H1 (cell line): ENCODE results near the gene SLC25A30. TPM values are rescaled to one million over a fixed set of nuclear protein-coding genes. Genes with fewer than 3 reads are reported as not detected.

Source experiments
- CTCF ChIA-PET: fragments of 300-600 bp; sonication (Branson Sonifier 250); formaldehyde crosslinking; loops from one replicate; lab custom pipeline; 2021; ENCODE audit not compliant: partially characterized antibody; lab: Charles Lee
- POLR2A ChIA-PET: fragments of 300-600 bp; sonication (Branson Sonifier 250); formaldehyde crosslinking; loops from one replicate; lab custom pipeline; 2021; ENCODE audit warnings: inconsistent platforms; ENCODE audit not compliant: partially characterized antibody; lab: Charles Lee
- DNase-seq, 2 experiments: peaks; one replicate each; pipeline versions ENCODE4 v3.0.0 to v3.0.0-alpha.2; 2010 to 2022; ENCODE audit warnings: low spot score in 2 of 2, low read depth in 1 of 2, mixed read lengths in 1 of 2
- FAIRE-seq: peaks from 2 replicates; lab custom pipeline; 2011; peaks lifted over from hg19 to GRCh38; lab: Jason Lieb, UNC
- H2AFZ ChIP-seq: 2 replicates; pipeline ENCODE4 v1.8.1; 2012; ENCODE audit warnings: low read length, inconsistent platforms
- H2AK5ac ChIP-seq: 2 replicates; pipeline ENCODE4 v1.6.1; 2013; ENCODE audit warnings: low read depth, low read length
- H2BK120ac ChIP-seq: replicated peaks from 2 replicates; pipeline ENCODE3; 2013; ENCODE audit warnings: low read depth, low read length, inconsistent platforms
- H2BK12ac ChIP-seq: 2 replicates; pipeline ENCODE4 v1.6.1; 2013; ENCODE audit warnings: low read depth, low read length
- H2BK15ac ChIP-seq: 2 replicates; pipeline ENCODE4 v1.6.1; 2013; ENCODE audit warnings: low read length
- H2BK20ac ChIP-seq: 2 replicates; pipeline ENCODE4 v1.6.1; 2013; ENCODE audit warnings: low read length
- H2BK5ac ChIP-seq: 2 replicates; pipeline ENCODE4 v1.6.1; 2013; ENCODE audit warnings: low read depth, low read length
- H3K14ac ChIP-seq: 2 replicates; pipeline ENCODE4 v1.6.1; 2013; ENCODE audit warnings: inconsistent platforms; ENCODE audit not compliant: insufficient read length
- H3K18ac ChIP-seq: 2 replicates; pipeline ENCODE4 v1.6.1; 2013; ENCODE audit warnings: low read length; ENCODE audit errors: extremely low read depth
- H3K23ac ChIP-seq: 2 replicates; pipeline ENCODE4 v1.6.1; 2013; ENCODE audit warnings: inconsistent platforms; ENCODE audit not compliant: insufficient read length
- H3K23me2 ChIP-seq: 2 replicates; pipeline ENCODE4 v1.6.1; 2013; ENCODE audit warnings: low read depth, low read length
- H3K27ac ChIP-seq: 2 replicates; pipeline ENCODE4 v1.6.1; 2011; ENCODE audit warnings: low read depth, low read length, inconsistent platforms
- H3K27me3 ChIP-seq, 4 experiments: replicated peaks in 1 of 4; 1 replicate in 1 of 4; 2 replicates in 3 of 4; pipeline versions ENCODE4 v1.6.1 to v1.8.1; 2011 to 2013; ENCODE audit warnings: low read length in 3 of 4, mild to moderate bottlenecking in 3 of 4, inconsistent platforms in 2 of 4, mixed read lengths in 2 of 4, moderate library complexity in 1 of 4; ENCODE audit not compliant: control insufficient read depth in 3 of 4, insufficient read depth in 3 of 4; ENCODE audit errors: extremely low read depth in 1 of 4
- H3K36me3 ChIP-seq, 4 experiments: 2 replicates each; pipeline versions ENCODE4 v1.6.1 to v1.8.1; 2011 to 2013; ENCODE audit warnings: mild to moderate bottlenecking in 4 of 4, low read length in 3 of 4, moderate library complexity in 2 of 4, control low read depth in 1 of 4, inconsistent platforms in 1 of 4; ENCODE audit not compliant: insufficient read depth in 4 of 4, control insufficient read depth in 2 of 4
- H3K4ac ChIP-seq: replicated peaks from 2 replicates; pipeline ENCODE3; 2013; ENCODE audit warnings: low read length, low read depth, mixed read lengths, inconsistent platforms; ENCODE audit not compliant: insufficient read length
- H3K4me1 ChIP-seq, 4 experiments: replicated peaks in 1 of 4; 1 replicate in 1 of 4; 2 replicates in 3 of 4; pipeline versions ENCODE4 v1.6.1 to v1.8.1; 2011 to 2013; ENCODE audit warnings: low read length in 3 of 4, inconsistent platforms in 2 of 4, mixed read lengths in 1 of 4; ENCODE audit not compliant: insufficient read depth in 4 of 4, control insufficient read depth in 3 of 4
- H3K4me2 ChIP-seq, 2 experiments: 2 replicates each; pipeline versions ENCODE4 v1.6.1 to v1.8.1; 2011 to 2013; ENCODE audit warnings: low read depth in 2 of 2, low read length in 2 of 2, control low read depth in 1 of 2, inconsistent platforms in 1 of 2, mild to moderate bottlenecking in 1 of 2; ENCODE audit not compliant: insufficient read depth in 1 of 2
- H3K4me3 ChIP-seq, 4 experiments: fragments of 200-600, 300-600 bp in 1 of 4; sonication (generic), shearing (Covaris generic), sonication (Bioruptor Twin) in 1 of 4; 2 replicates each; pipeline versions ENCODE4 v1.5.1 to v1.8.1; 2011 to 2016; ENCODE audit warnings: low read length in 4 of 4, low read depth in 3 of 4, control low read depth in 2 of 4, inconsistent platforms in 2 of 4, mild to moderate bottlenecking in 2 of 4, mixed read lengths in 1 of 4, moderate library complexity in 1 of 4; ENCODE audit not compliant: insufficient read depth in 2 of 4; ENCODE audit errors: extremely low read depth in 1 of 4
- H3K56ac ChIP-seq: replicated peaks from 2 replicates; pipeline ENCODE3; 2013; ENCODE audit warnings: low read depth, mild to moderate bottlenecking, mixed read lengths, low read length, inconsistent platforms; ENCODE audit not compliant: insufficient read length
- H3K79me1 ChIP-seq: 2 replicates; pipeline ENCODE4 v1.6.1; 2013; ENCODE audit warnings: low read depth, low read length, control low read depth
- H3K79me2 ChIP-seq, 2 experiments: 2 replicates each; pipeline versions ENCODE4 v1.6.1 to v1.8.1; 2012 to 2013; ENCODE audit warnings: low read length in 2 of 2, mild to moderate bottlenecking in 2 of 2, inconsistent platforms in 1 of 2; ENCODE audit not compliant: insufficient read depth in 2 of 2, control insufficient read depth in 1 of 2
- H3K9ac ChIP-seq, 4 experiments: replicated peaks in 1 of 4; 1 replicate in 1 of 4; 2 replicates in 3 of 4; pipeline versions ENCODE4 v1.6.1 to v1.8.1; 2011 to 2013; ENCODE audit warnings: low read depth in 3 of 4, low read length in 3 of 4, control low read depth in 2 of 4, mild to moderate bottlenecking in 2 of 4, moderate library complexity in 2 of 4, inconsistent platforms in 1 of 4; ENCODE audit errors: extremely low read depth in 1 of 4
- H3K9me3 ChIP-seq, 2 experiments: 2 replicates each; pipeline versions ENCODE4 v1.6.1 to v1.8.1; 2012 to 2013; ENCODE audit warnings: mild to moderate bottlenecking in 2 of 2, moderate library complexity in 2 of 2, control low read depth in 1 of 2, inconsistent platforms in 1 of 2, low read depth in 1 of 2, low read length in 1 of 2, mixed read lengths in 1 of 2; ENCODE audit not compliant: insufficient read depth in 2 of 2
- H4K20me1 ChIP-seq, 2 experiments: replicated peaks in 1 of 2; 2 replicates each; pipeline versions ENCODE3 to v1.8.1; 2011 to 2013; ENCODE audit warnings: inconsistent platforms in 2 of 2, low read length in 2 of 2, mild to moderate bottlenecking in 1 of 2; ENCODE audit not compliant: insufficient read depth in 2 of 2, control insufficient read depth in 1 of 2
- H4K5ac ChIP-seq: 2 replicates; pipeline ENCODE4 v1.6.1; 2013; ENCODE audit warnings: low read length, low read depth, mixed read lengths, inconsistent platforms; ENCODE audit not compliant: insufficient read length
- H4K8ac ChIP-seq: 2 replicates; pipeline ENCODE4 v1.8.0; 2013; ENCODE audit warnings: mild to moderate bottlenecking, moderate library complexity, low read length, inconsistent platforms; ENCODE audit not compliant: insufficient read depth; ENCODE audit errors: extremely low read depth
- H4K91ac ChIP-seq: replicated peaks from 2 replicates; pipeline ENCODE3; 2013; ENCODE audit warnings: low read length, mixed read lengths, inconsistent platforms; ENCODE audit not compliant: insufficient read length
- ATF3 ChIP-seq: IDR thresholded peaks from 2 replicates; pipeline ENCODE4 v1.6.1; 2011; ENCODE audit warnings: low read depth, mild to moderate bottlenecking, low read length; ENCODE audit not compliant: insufficient read depth
- CBX5 ChIP-seq: fragments of 300-800, 300-1000 bp; sonication (generic); IDR thresholded peaks from 2 replicates; pipeline ENCODE4 v1.7.1; 2016; ENCODE audit warnings: antibody characterized with exemption, low read length, low read depth
- CBX8 ChIP-seq: fragments of 300-800, 300-1000 bp; sonication (generic); IDR thresholded peaks from 2 replicates; pipeline ENCODE4 v1.7.1; 2016; ENCODE audit warnings: low read depth, low read length, borderline replicate concordance
- GTF2F1 ChIP-seq: IDR thresholded peaks from 2 replicates; pipeline ENCODE4 v1.6.1; 2012; ENCODE audit warnings: low read depth, low read length, improper control_type of control experiment, borderline replicate concordance
- RXRA ChIP-seq: IDR thresholded peaks from 2 replicates; pipeline ENCODE4 v1.6.1; 2011; ENCODE audit warnings: low read depth, mild to moderate bottlenecking, low read length, moderate library complexity; ENCODE audit not compliant: insufficient read depth
- WGBS, 2 experiments: shearing (Covaris generic) in 1 of 2; methylation state at CpG; one replicate each; pipeline versions ENCODE4 v1.1.6 to v1.1.7; 2013 to 2015; ENCODE audit warnings: low lambda C conversion rate in 2 of 2, mixed read lengths in 2 of 2, inconsistent platforms in 1 of 2, low coverage in 1 of 2, missing lambda C conversion rate in 1 of 2; ENCODE audit not compliant: insufficient replicate concordance in 2 of 2, insufficient coverage in 1 of 2, insufficient read length in 1 of 2; ENCODE audit errors: extremely low coverage in 1 of 2, missing lambda C conversion rate in 1 of 2; 5-methylcytosine and 5-hydroxymethylcytosine counted together
- polyA plus RNA-seq, 7 experiments: library from polyadenylated mRNA; depleted of rRNA in 3 of 7; stranded (reverse) in 5 of 7; unstranded in 2 of 7; fragments of >200 nt in 5 of 7; fragments of 200-250 nt in 2 of 7; gene quantifications; 1 replicate in 5 of 7; 2 replicates in 1 of 7; 4 replicates in 1 of 7; pipeline versions ENCODE4 v1.2.1 to v1.2.3, GENCODE V29; 2011 to 2013; ENCODE audit warnings: missing spikeins in 2 of 7, mixed read lengths in 2 of 7
- total RNA-seq: library from RNA; stranded (reverse); fragmentation: NEBNext Ultra II Directional; extraction: Animal tissue kit (Norgen Biotek cat#: 25700); gene quantifications from 2 replicates; pipeline ENCODE4 v1.2.1, GENCODE V29; 2021

SLC25A30 gene
- total and polyA plus RNA-seq, 2 of the 8 experiments (the other 6 are each of a cell fraction or from before 2014, with no cell fraction given), result 2.1 to 8.7 TPM

- no peak overlapping the region for H4K8ac ChIP-seq
- TF ChIP-seq CBX5 (no peak), RXRA (no peak), CBX8 (no peak), ATF3 (no peak), GTF2F1 (no peak)
- no peak overlapping the region for H3K4me3 ChIP-seq
- DNase-seq (no peak), FAIRE-seq (no peak)
- H4K91ac ChIP-seq, result no peak overlapping the region
- no peak overlapping the region for H3K4me2 ChIP-seq
- H3K27me3 ChIP-seq, result no peaks in the 10 kb centered on the region
- no peak overlapping the region for H2BK5ac ChIP-seq
- no peaks in the 10 kb centered on the region for H3K23me2 ChIP-seq
- no peak overlapping the region for H3K14ac ChIP-seq
- no peak overlapping the region for H3K4ac ChIP-seq
- no peak overlapping the region for H2AFZ ChIP-seq
- H4K5ac ChIP-seq, result no peak overlapping the region
- no peaks in the 10 kb centered on the region for H3K79me1 ChIP-seq
- 88% methylated on average over 1 of the region's 1 CpG; no CpG with 5 or more reads in 1 of the 2 experiments for whole genome bisulfite sequencing, 2 experiments
- no peaks in the 10 kb centered on the region for H3K79me2 ChIP-seq
- H4K20me1 ChIP-seq, result no peaks in the 10 kb centered on the region
- no peaks in the 10 kb centered on the region for H3K4me1 ChIP-seq
- H2BK20ac ChIP-seq, result no peak overlapping the region
- H2AK5ac ChIP-seq, result no peak overlapping the region
- H3K9me3 ChIP-seq, result no peaks in the 10 kb centered on the region
- no peak overlapping the region for H3K23ac ChIP-seq
- no peak overlapping the region for H3K27ac ChIP-seq
- H3K36me3 ChIP-seq, result no peaks in the 10 kb centered on the region
- no peak overlapping the region for H3K9ac ChIP-seq
- no peak overlapping the region for H3K18ac ChIP-seq
- ChIA-PET POLR2A (interaction anchor here (1.9 to 2.2 kb wide), 2 partner anchors 16 to 108 kb away, joined by 7 to 8 read pairs; partner anchors contain the start of genes COG3 and TPT1), CTCF (interaction anchor here (0.9 to 2.0 kb wide), 5 partner anchors 16 to 78 kb away, joined by 3 to 6 read pairs (median 4); no protein-coding TSS in a partner anchor)
- H2BK12ac ChIP-seq, result no peak overlapping the region
- no peak overlapping the region for H2BK15ac ChIP-seq
- no peak overlapping the region for H2BK120ac ChIP-seq
- no peak overlapping the region for H3K56ac ChIP-seq
These were observed 30.9 kb upstream of the SLC25A30 start for GRCh38 chr13:45448965-45449559.
